Measurements from ENCODE around the gene BSND. TPM values are rescaled to one million over a fixed set of nuclear protein-coding genes. Genes with fewer than 3 reads are reported as not detected.

Gene BSND
- total RNA-seq, 1 donor from 2014 or later, result not detected

- intact Hi-C loops (cut with micrococcal nuclease), result no loop called here
These were observed 46.7 kb downstream of the BSND start for GRCh38 chr1:55045430-55045829.

GRCh38 chr1:55046871-55047270 lies 48.1 kb downstream of the BSND start:
- intact Hi-C loops (cut with micrococcal nuclease), result no loop called here

- intact Hi-C loops (cut with micrococcal nuclease), result no loop called here
These were observed 48.9 kb downstream of the BSND start for GRCh38 chr1:55047611-55048010.

GRCh38 chr1:55048453-55049270 lies 49.9 kb downstream of the BSND start:
- intact Hi-C loops (cut with micrococcal nuclease), result no loop called here

GRCh38 chr1:55049271-55049913 lies 50.7 kb downstream of the BSND start:
- intact Hi-C loops (cut with micrococcal nuclease), result no loop called here

GRCh38 chr1:55049914-55050278 lies 51.2 kb downstream of the BSND start:
- intact Hi-C loops (cut with micrococcal nuclease), result no loop called here

- intact Hi-C loops (cut with micrococcal nuclease), result no loop called here
These were observed 51.5 kb downstream of the BSND start for GRCh38 chr1:55050283-55050682.

GRCh38 chr1:55051169-55051568 lies 52.4 kb downstream of the BSND start:
- intact Hi-C loops (cut with micrococcal nuclease), result no loop called here

- intact Hi-C loops (cut with micrococcal nuclease), result no loop called here
These were observed 52.9 kb downstream of the BSND start for GRCh38 chr1:55051621-55052020.

- intact Hi-C loops (cut with micrococcal nuclease), result no loop called here
These were observed 53.7 kb downstream of the BSND start for GRCh38 chr1:55052221-55053142.

GRCh38 chr1:55053265-55053954 lies 54.7 kb downstream of the BSND start:
- intact Hi-C loops (cut with micrococcal nuclease), result no loop called here

GRCh38 chr1:55054396-55054795 lies 55.7 kb downstream of the BSND start:
- intact Hi-C loops (cut with micrococcal nuclease), result no loop called here

GRCh38 chr1:55055084-55055882 lies 56.5 kb downstream of the BSND start:
- intact Hi-C loops (cut with micrococcal nuclease), result no loop called here

GRCh38 chr1:55055951-55056631 lies 57.4 kb downstream of the BSND start:
- intact Hi-C loops (cut with micrococcal nuclease), result no loop called here

- intact Hi-C loops (cut with micrococcal nuclease), result no loop called here
These were observed 57.9 kb downstream of the BSND start for GRCh38 chr1:55056632-55056992.

- intact Hi-C loops (cut with micrococcal nuclease), result no loop called here
These were observed 58.7 kb downstream of the BSND start for GRCh38 chr1:55057270-55057955.

GRCh38 chr1:55057956-55058298 lies 59.2 kb downstream of the BSND start:
- intact Hi-C loops (cut with micrococcal nuclease), result no loop called here

GRCh38 chr1:55059302-55060132 lies 60.8 kb downstream of the BSND start:
- intact Hi-C loops (cut with micrococcal nuclease), result no loop called here

All from T-helper 1 cell treated with Interleukin-12 subunit alpha and Interleukin-12 subunit beta and Interleukin-4 antibody, amounts not matched to agents 30 ng/mL and 1 ng/mL, for 36 hours (primary cell).